ENCODE data around the gene CACNB4. TPM values are rescaled to one million over a fixed set of nuclear protein-coding genes. Genes with fewer than 3 reads are reported as not detected.

CACNB4 gene
- total and polyA plus RNA-seq, 8 donors: 0.34 to 1.3 (median 0.70) TPM

DNA sequence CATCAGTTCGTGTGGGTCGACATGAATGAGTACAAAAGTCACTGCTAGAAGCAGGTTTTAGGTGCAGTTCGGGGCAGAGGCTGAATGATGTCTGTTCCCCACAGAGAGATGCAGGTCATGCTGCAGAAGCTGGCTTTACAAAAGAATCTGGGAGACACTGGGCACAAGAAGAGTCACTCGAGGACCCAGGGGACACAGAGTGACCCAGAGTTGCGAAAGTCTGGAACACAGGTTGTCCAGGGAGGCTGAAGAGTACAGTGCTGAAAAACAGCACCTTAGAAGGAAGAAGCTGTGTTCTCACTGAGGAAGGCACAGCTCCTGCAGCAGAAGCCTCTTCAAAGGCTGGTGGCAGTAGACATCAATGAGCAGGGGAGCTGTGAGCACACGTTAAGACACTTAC is 14.8 kb downstream of the CACNB4 start:
- TF ChIP-seq, protein P1, sequence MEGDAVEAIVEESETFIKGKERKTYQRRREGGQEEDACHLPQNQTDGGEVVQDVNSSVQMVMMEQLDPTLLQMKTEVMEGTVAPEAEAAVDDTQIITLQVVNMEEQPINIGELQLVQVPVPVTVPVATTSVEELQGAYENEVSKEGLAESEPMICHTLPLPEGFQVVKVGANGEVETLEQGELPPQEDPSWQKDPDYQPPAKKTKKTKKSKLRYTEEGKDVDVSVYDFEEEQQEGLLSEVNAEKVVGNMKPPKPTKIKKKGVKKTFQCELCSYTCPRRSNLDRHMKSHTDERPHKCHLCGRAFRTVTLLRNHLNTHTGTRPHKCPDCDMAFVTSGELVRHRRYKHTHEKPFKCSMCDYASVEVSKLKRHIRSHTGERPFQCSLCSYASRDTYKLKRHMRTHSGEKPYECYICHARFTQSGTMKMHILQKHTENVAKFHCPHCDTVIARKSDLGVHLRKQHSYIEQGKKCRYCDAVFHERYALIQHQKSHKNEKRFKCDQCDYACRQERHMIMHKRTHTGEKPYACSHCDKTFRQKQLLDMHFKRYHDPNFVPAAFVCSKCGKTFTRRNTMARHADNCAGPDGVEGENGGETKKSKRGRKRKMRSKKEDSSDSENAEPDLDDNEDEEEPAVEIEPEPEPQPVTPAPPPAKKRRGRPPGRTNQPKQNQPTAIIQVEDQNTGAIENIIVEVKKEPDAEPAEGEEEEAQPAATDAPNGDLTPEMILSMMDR (IDR thresholded peaks at IDR 0.05): no peak
- Histone ChIP-seq H3K27ac (no peak overlapping the region), H3K36me3 (no peaks in the 10 kb centered on the region), H3K9me3 (no peaks in the 10 kb centered on the region), H3K27me3 (no peaks in the 10 kb centered on the region), H3K4me1 (no peaks in the 10 kb centered on the region), H3K4me3 (no peak overlapping the region)
- ATAC-seq: no peak
- intact Hi-C loops (cut with DNase I): no loop called here
- WGBS, 2 donors: 83 to 87% methylated on average over 6 of the region's 6 CpGs
- FAIRE-seq: no peak
- DNase-seq: no peak

DNA sequence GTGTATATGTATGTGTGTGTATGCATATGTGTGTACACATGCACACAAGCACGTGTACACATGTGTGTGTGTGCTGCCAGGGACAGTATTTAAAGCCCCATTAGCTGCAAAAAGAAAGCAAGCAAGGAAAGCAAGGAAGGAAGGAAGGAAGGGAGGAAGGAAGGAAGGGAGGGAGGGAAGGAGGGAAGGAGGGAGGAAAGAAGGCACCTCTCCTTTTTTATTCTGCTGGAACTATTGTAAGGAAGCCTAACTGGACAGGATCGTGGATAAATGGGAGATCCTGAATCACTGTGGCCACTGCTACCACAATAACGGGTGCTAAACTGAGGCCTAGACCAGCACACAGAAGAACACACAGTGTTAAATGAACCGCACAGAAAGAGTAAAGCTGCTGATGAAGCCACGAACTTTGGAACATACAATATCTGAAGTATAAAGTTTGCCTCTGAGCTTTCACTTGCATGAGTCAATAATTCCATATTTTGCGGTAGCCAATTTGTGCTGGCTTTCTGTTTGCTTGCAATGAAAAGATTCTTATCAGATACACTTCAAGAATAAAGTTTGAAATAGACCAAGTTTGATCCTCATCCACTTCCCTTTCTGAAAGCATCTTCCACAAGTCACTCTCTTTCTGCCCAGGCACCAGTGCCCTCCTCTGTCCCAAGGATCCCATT is 15.5 kb downstream of the CACNB4 start:
- Histone ChIP-seq H3K36me3 (no peaks in the 10 kb centered on the region), H3K27me3 (no peaks in the 10 kb centered on the region), H3K9me3 (no peaks in the 10 kb centered on the region), H3K4me3 (no peak overlapping the region), H3K27ac (no peak overlapping the region), H3K4me1 (no peaks in the 10 kb centered on the region)
- 70 to 75% methylated on average over 6 of the region's 6 CpGs for WGBS, 2 donors
- FAIRE-seq (no peak), ATAC-seq (no peak), DNase-seq (no peak)
- intact Hi-C loops (cut with DNase I): no loop called here
- TF ChIP-seq, protein P1 (IDR thresholded peaks at IDR 0.05): no peak

DNA sequence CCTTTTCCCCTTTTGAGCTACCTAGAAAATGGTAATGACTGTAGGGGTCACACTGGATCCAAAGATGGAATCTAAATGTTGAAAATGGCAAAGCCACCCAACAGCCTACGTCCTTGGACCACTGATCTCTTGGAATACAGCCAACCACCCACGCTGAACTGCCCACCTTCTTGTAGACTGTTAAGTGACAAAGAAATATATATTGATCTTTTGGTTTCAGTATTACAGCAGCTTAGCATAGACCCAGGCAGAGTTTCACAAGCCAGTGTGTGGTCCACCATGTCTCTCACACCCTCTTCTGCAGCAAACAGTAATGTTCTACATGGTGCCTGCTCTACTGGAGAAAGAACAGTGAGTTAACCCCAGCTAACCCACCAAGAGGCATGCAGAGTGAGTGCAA is 20.2 kb downstream of the CACNB4 start:
- WGBS, 2 donors: 39 to 53% methylated on average over 2 of the region's 2 CpGs

DNA sequence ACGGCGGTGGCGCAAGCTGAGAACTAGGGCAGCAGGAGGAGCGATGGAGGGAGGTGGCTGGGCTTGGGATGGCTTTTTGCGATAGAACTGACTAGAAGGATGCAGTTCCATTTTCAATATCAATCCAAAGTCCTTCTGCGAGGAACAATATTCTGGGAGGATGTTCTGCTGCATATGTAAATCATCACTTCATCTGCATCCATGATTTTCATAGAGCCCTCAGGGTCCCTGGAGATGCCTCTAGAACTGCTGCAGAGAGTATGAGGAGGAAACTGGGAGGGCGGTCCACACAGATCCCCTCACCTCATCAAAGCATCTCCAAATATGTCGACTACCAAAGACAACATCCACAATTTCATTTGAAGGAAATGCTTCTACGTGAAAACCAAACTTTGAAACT is 20.8 kb downstream of the CACNB4 start:
- no peaks in the 10 kb centered on the region for H3K36me3 ChIP-seq
- ATAC-seq (no peak), DNase-seq (no peak), FAIRE-seq (no peak)
- H3K9me3 ChIP-seq: no peaks in the 10 kb centered on the region
- WGBS, 2 donors: 96 to 97% methylated on average over 9 of the region's 9 CpGs
- H3K4me3 ChIP-seq: no peak overlapping the region
- H3K27me3 ChIP-seq: no peaks in the 10 kb centered on the region
- peaks cover 0 to 4% (median 0%) of the 10 kb centered on the region in 3 donors for H3K4me1 ChIP-seq
- TF ChIP-seq, protein P1 (IDR thresholded peaks at IDR 0.05): no peak
- H3K27ac ChIP-seq: no peak overlapping the region
- intact Hi-C loops (cut with DNase I): no loop called here

More for the DNA sequence above, 20.2 kb downstream of the CACNB4 start:
- H3K27ac ChIP-seq: no peak overlapping the region
- FAIRE-seq (no peak), DNase-seq (no peak), ATAC-seq (no peak)
- H3K4me1 ChIP-seq: peaks cover 0 to 4% (median 0%) of the 10 kb centered on the region in 3 donors
- H3K9me3 ChIP-seq: no peaks in the 10 kb centered on the region
- intact Hi-C loops (cut with DNase I): no loop called here
- no peaks in the 10 kb centered on the region for H3K27me3 ChIP-seq
- TF ChIP-seq, protein P1 (IDR thresholded peaks at IDR 0.05): no peak
- no peaks in the 10 kb centered on the region for H3K36me3 ChIP-seq
- H3K4me3 ChIP-seq: no peak overlapping the region

DNA sequence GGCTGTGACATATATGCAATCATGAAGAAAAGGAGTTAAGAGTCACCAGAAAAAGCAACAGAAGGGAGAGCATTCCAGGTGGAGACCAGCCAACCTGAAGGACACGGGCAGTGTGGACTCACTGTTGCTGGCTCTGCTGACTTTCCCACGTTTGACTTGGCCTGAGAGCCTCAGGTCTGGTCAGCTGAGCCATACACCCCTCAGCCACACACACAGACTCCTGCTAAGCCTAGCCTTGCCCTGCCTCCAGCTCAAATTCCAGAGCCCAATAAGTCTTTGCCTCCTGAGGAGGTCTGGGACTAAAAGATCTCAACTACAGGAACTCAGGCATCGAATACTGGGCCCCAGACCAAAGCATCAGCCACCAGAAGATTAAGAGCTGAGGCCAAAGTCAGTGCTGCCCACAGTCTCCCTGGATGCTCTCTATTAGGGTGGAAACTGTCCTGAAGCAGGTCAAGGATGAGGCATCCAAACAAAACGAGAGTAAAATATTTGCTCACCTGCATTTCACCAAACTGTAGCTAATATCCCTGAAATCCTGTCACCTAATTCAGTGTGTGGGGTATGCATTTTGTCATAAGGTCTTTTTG is 23.3 kb downstream of the CACNB4 start:
- Histone ChIP-seq H3K4me1 (peaks cover 0 to 4% (median 0%) of the 10 kb centered on the region in 3 donors), H3K36me3 (no peaks in the 10 kb centered on the region), H3K27ac (no peak overlapping the region), H3K4me3 (no peak overlapping the region), H3K9me3 (no peaks in the 10 kb centered on the region), H3K27me3 (no peaks in the 10 kb centered on the region)
- no peak for FAIRE-seq
- DNase-seq: peak in 5 of 6 donors; percentile 58 to 71 (median 62)
- TF ChIP-seq, protein P1 (IDR thresholded peaks at IDR 0.05): no peak
- intact Hi-C loops (cut with DNase I): no loop called here
- 19 to 20% methylated on average over 4 of the region's 4 CpGs for WGBS, 2 donors
- peak; percentile 88 to 100 (median 96) for ATAC-seq

All from pancreas (tissue), 10 donors.